Stimulated activated CD8-positive, alpha-beta memory T cell treated with anti-CD3 and anti-CD28 coated beads, Interleukin-4, amount 100 ng/mL, for 4 hours (primary cell): Measurements from ENCODE around the gene FOXR2.

Experiments used
- DNase-seq, 2 donors: peaks; one replicate each; pipeline ENCODE4 v3.0.0-alpha.2; 2020; ENCODE audit warnings: low read depth in 2 of 2, low spot score in 1 of 2

FOXR2 gene

GRCh38 chrX:55623100-55623499, at the start of gene FOXR2:
FOXR2 (plus strand) TSS chrX:55623400; CDS start chrX:55623712, 312 bp downstream.
- no peak for DNase-seq

GRCh38 chrX:55579115-55579514, 44.1 kb upstream of the FOXR2 start:
- no peak for DNase-seq

GRCh38 chrX:55582447-55582846, 40.8 kb upstream of the FOXR2 start:
- DNase-seq: no peak

GRCh38 chrX:55593296-55593695, 29.9 kb upstream of the FOXR2 start:
- no peak for DNase-seq

GRCh38 chrX:55593756-55594257, 29.4 kb upstream of the FOXR2 start:
- no peak for DNase-seq

- no peak for DNase-seq
Measured at GRCh38 chrX:55598333-55598732, 24.9 kb upstream of the FOXR2 start.

- no peak for DNase-seq
Measured at GRCh38 chrX:55619547-55619946, 3.7 kb upstream of the FOXR2 start.

GRCh38 chrX:55624403-55624802, 1.2 kb downstream of the FOXR2 start:
- no peak for DNase-seq

- no peak for DNase-seq
Measured at GRCh38 chrX:55636109-55636508, 12.9 kb downstream of the FOXR2 start.

- DNase-seq: no peak
Measured at GRCh38 chrX:55638933-55639332, 15.7 kb downstream of the FOXR2 start.

GRCh38 chrX:55640854-55641253, 17.7 kb downstream of the FOXR2 start:
- no peak for DNase-seq

- no peak for DNase-seq
Measured at GRCh38 chrX:55648434-55648833, 25.2 kb downstream of the FOXR2 start.

- no peak for DNase-seq
Measured at GRCh38 chrX:55659931-55660330, 36.7 kb downstream of the FOXR2 start.

- no peak for DNase-seq
Measured at GRCh38 chrX:55663584-55663983, 40.4 kb downstream of the FOXR2 start.

- DNase-seq: no peak
Measured at GRCh38 chrX:55668084-55668483, 44.9 kb downstream of the FOXR2 start.
